WERI-Rb-1 (cell line): Measurements from ENCODE around the gene DCUN1D3.

Source experiments
- DNase-seq: peaks from one replicate; pipeline ENCODE4 v3.0.0-alpha.2; 2020
- H3K27ac ChIP-seq: fragments of 250-450 bp; sonication (Bioruptor Pico); 2 replicates; pipeline ENCODE4 v1.5.1; 2020; ENCODE audit warnings: mild to moderate bottlenecking, moderate library complexity
- H3K27me3 ChIP-seq: fragments of 250-450 bp; sonication (Bioruptor Pico); 2 replicates; pipeline ENCODE4 v1.5.1; 2021; ENCODE audit warnings: mild to moderate bottlenecking, low read depth, moderate library complexity; ENCODE audit not compliant: insufficient read depth, severe bottlenecking
- H3K36me3 ChIP-seq: fragments of 250-450 bp; sonication (Bioruptor Pico); 2 replicates; pipeline ENCODE4 v1.5.1; 2020; ENCODE audit warnings: mild to moderate bottlenecking, moderate library complexity
- H3K4me3 ChIP-seq: 2 replicates; pipeline ENCODE4 v1.5.1; 2011; ENCODE audit warnings: low read depth, mild to moderate bottlenecking, control low read depth, low read length
- H3K9me3 ChIP-seq: fragments of 250-450 bp; sonication (Bioruptor Pico); 2 replicates; pipeline ENCODE4 v1.5.1; 2021; ENCODE audit warnings: mild to moderate bottlenecking, moderate library complexity; ENCODE audit not compliant: severe bottlenecking
- TF ChIP-seq, protein P1 (sequence below): IDR thresholded peaks from 2 replicates; pipeline ENCODE4 v1.5.1; 2011; ENCODE audit warnings: low read depth, mild to moderate bottlenecking, control low read depth, inconsistent platforms, low read length

The DCUN1D3 gene

GRCh38 chr16:20873331-20873730 lies 26.8 kb downstream of the DCUN1D3 start:
- Histone ChIP-seq H3K9me3 (no peaks in the 10 kb centered on the region), H3K27me3 (no peaks in the 10 kb centered on the region), H3K4me3 (no peak overlapping the region), H3K36me3 (peaks cover 34% of the 10 kb centered on the region), H3K27ac (peak overlapping the region; percentile 98)
- DNase-seq, result peak; percentile 87
- TF ChIP-seq, protein P1, sequence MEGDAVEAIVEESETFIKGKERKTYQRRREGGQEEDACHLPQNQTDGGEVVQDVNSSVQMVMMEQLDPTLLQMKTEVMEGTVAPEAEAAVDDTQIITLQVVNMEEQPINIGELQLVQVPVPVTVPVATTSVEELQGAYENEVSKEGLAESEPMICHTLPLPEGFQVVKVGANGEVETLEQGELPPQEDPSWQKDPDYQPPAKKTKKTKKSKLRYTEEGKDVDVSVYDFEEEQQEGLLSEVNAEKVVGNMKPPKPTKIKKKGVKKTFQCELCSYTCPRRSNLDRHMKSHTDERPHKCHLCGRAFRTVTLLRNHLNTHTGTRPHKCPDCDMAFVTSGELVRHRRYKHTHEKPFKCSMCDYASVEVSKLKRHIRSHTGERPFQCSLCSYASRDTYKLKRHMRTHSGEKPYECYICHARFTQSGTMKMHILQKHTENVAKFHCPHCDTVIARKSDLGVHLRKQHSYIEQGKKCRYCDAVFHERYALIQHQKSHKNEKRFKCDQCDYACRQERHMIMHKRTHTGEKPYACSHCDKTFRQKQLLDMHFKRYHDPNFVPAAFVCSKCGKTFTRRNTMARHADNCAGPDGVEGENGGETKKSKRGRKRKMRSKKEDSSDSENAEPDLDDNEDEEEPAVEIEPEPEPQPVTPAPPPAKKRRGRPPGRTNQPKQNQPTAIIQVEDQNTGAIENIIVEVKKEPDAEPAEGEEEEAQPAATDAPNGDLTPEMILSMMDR, result no peak

DNA sequence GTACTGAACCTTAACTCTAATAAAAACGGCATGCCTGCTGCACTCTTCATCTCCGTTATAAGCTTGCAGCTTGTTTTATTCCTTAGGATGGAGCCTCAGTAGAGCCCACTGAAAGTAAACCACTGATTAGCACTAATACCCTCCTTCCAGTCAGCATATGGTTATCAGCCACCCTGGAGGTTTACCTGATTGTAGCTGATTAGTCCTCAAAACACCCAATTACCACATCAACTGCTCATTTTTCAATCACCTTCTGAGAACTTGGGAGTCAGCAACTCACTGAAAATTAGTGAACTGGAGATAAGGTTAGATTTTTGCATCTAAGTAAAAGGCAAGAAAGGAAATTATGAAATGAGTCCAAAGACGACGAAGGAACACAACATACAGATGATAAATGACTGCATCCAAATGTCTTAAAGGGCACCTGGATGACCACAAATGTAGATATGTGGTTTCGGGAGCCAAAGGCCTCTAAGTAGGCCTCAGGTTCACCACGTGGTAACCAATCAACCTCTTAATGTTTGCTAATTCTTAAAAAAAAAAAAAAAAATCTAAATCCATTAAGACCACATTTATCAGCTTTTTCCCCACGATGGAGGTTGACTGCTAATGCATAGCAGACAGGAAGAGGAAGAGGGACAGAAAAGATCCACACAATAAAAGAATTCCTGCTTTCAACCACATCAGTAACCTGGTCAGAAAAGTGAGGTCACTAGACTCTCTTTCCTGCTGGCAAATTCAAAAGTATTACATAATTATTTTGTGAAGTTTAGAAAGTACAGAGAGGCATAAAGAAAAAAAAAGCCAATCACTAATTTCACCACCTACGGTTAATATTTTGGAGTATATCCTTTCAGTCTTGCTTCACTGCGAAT lies 28.0 kb downstream of the DCUN1D3 start:
- H3K27ac ChIP-seq, result peak overlapping the region; percentile 98
- no peak overlapping the region for H3K4me3 ChIP-seq
- H3K27me3 ChIP-seq, result no peaks in the 10 kb centered on the region
- peak; percentile 44 for DNase-seq
- H3K9me3 ChIP-seq, result no peaks in the 10 kb centered on the region
- peaks cover 33% of the 10 kb centered on the region for H3K36me3 ChIP-seq
- TF ChIP-seq, protein P1, result no peak

DNA sequence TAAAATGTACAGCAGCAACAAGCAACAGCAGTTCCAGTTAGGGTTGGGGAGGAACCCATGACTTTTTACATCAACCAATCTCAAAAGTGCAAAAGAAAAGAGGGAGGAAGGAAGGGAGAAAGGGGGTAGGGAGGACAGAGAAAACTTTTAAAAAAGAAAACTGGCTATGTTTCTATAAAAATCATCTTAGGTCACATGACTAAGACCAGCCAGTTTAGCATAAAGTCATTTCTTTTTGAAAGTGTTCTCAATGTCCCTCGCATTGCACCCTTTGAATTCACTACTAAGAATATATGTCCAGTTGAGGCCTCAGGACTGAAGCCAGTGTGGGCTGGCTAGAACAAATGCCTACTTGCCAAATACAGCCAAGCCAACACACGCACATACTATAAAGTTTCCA lies 28.9 kb downstream of the DCUN1D3 start:
- Histone ChIP-seq H3K4me3 (no peak overlapping the region; the same call in 1 of the 2 replicates), H3K27me3 (no peaks in the 10 kb centered on the region), H3K36me3 (peaks cover 27% of the 10 kb centered on the region), H3K9me3 (no peaks in the 10 kb centered on the region), H3K27ac (peak overlapping the region; percentile 98)
- DNase-seq, result no peak
- TF ChIP-seq, protein P1, result no peak

DNA sequence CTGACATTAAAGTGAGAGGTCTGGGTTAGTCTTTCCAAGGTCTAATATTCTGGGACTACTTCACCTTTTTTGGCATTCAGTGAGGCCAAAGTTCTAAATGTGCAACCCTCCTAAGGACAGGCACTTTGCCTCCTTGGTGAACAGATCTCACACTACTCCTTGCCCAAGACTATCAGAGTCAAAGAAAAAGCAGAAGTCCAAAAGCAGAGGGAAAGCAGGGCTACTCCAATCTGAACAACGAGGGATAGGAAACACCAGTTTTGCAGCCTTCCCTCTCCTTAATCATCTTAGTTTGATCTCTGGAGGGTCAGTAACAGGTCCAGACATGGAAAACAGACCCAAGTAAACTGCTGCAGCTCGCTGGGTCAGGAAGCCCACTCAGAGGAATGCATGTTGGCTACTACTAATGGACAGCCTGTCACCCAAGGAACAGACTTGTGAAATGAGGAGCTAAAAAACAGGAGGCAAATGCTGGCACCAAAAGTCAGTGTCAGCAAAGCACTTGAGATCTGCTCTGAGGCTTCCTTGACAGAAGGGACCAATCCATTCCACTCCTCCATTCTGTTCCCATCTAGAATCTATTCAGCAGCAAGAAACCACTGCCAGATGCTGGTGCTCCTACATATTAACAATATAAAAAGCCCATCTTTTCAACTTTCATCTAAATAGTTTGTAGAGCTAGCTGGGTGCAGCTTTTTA lies 29.9 kb downstream of the DCUN1D3 start:
- Histone ChIP-seq H3K27me3 (no peaks in the 10 kb centered on the region), H3K4me3 (no peak overlapping the region), H3K27ac (peak overlapping the region; percentile 98), H3K36me3 (peaks cover 25% of the 10 kb centered on the region), H3K9me3 (no peaks in the 10 kb centered on the region)
- DNase-seq, result no peak
- TF ChIP-seq, protein P1, result no peak

- peaks cover 28% of the 10 kb centered on the region for H3K36me3 ChIP-seq
- TF ChIP-seq, protein P1, result no peak
- H3K4me3 ChIP-seq, result no peak overlapping the region
- peaks cover under 1% of the 10 kb centered on the region for H3K9me3 ChIP-seq
- no peaks in the 10 kb centered on the region for H3K27me3 ChIP-seq
- no peak for DNase-seq
- peak overlapping the region; percentile 98 for H3K27ac ChIP-seq
These were observed 31.3 kb downstream of the DCUN1D3 start for GRCh38 chr16:20868890-20869289.
